OCI-LY7 (cell line): ENCODE measurements around the gene CARD8. TPM values are rescaled to one million over a fixed set of nuclear protein-coding genes. Genes with fewer than 3 reads are reported as not detected.

Experiments
- BruUV-seq: library from RNA; stranded (reverse); fragments of 400-500 nt; replicated peaks from 2 replicates; lab custom pipeline; 2021; lab: Mats Ljungman, UMichigan
- CTCF ChIA-PET: fragments of 300-600 bp; sonication (Branson Sonifier 250); formaldehyde crosslinking; loops from one replicate; lab custom pipeline; 2022; ENCODE audit warnings: antibody characterized with exemption; ENCODE audit not compliant: unreplicated experiment; lab: Charles Lee
- POLR2A ChIA-PET: fragments of 300-600 bp; sonication (Branson Sonifier 250); formaldehyde crosslinking; loops from one replicate; lab custom pipeline; 2022; ENCODE audit warnings: antibody characterized with exemption; lab: Charles Lee
- DNase-seq: peaks from one replicate; pipeline ENCODE4 v3.0.0-alpha.2; 2015; ENCODE audit warnings: low spot score
- H2AFZ ChIP-seq: fragments of 200-600 bp; sonication (generic), shearing (Covaris generic); 2 replicates; pipeline ENCODE4 v1.6.1; 2014; ENCODE audit warnings: mild to moderate bottlenecking, antibody characterized with exemption, low read length, moderate library complexity
- H3K27ac ChIP-seq: fragments of 200-600 bp; sonication (generic); 2 replicates; pipeline ENCODE4 v1.5.1; 2014; ENCODE audit warnings: mixed run types, low read depth, mild to moderate bottlenecking, moderate library complexity, low read length, inconsistent platforms; ENCODE audit not compliant: poor library complexity, severe bottlenecking
- H3K36me3 ChIP-seq: fragments of 200-600 bp; sonication (generic); 2 replicates; pipeline ENCODE4 v1.6.1; 2014; ENCODE audit warnings: mild to moderate bottlenecking, antibody characterized with exemption, low read length, moderate library complexity, mixed read lengths; ENCODE audit not compliant: insufficient read depth
- H3K4me1 ChIP-seq: fragments of 200-600 bp; sonication (generic); 2 replicates; pipeline ENCODE4 v1.5.1; 2014; ENCODE audit warnings: mild to moderate bottlenecking, low read length; ENCODE audit not compliant: insufficient read depth, poor library complexity, severe bottlenecking
- H3K4me2 ChIP-seq: fragments of 200-600 bp; sonication (generic); 2 replicates; pipeline ENCODE4 v1.6.1; 2014; ENCODE audit warnings: mild to moderate bottlenecking, low read length
- H3K4me3 ChIP-seq: fragments of 200-600 bp; sonication (generic); 2 replicates; pipeline ENCODE4 v1.5.1; 2014; ENCODE audit warnings: mild to moderate bottlenecking, low read depth, low read length; ENCODE audit not compliant: poor library complexity, severe bottlenecking
- H3K79me2 ChIP-seq: fragments of 200-600 bp; sonication (generic); 2 replicates; pipeline ENCODE4 v1.6.1; 2016; ENCODE audit warnings: low read depth, mild to moderate bottlenecking, low read length, moderate library complexity, mixed read lengths; ENCODE audit not compliant: insufficient read depth
- H3K9me2 ChIP-seq: fragments of 200-600 bp; sonication (generic); 2 replicates; pipeline ENCODE4 v1.6.1; 2016; ENCODE audit warnings: mild to moderate bottlenecking, low read length, mixed read lengths; ENCODE audit not compliant: insufficient read depth
- H3K9me3 ChIP-seq: fragments of 200-600 bp; sonication (generic); 2 replicates; pipeline ENCODE4 v1.6.1; 2014; ENCODE audit warnings: mild to moderate bottlenecking, mixed run types, low read length, mixed read lengths
- H4K20me1 ChIP-seq: fragments of 200-600 bp; sonication (generic); 2 replicates; pipeline ENCODE4 v1.6.1; 2014; ENCODE audit warnings: mild to moderate bottlenecking, antibody characterized with exemption, low read length, moderate library complexity, mixed read lengths; ENCODE audit not compliant: insufficient read depth
- EZH2phosphoT487 ChIP-seq: fragments of 200-600 bp; sonication (generic); IDR thresholded peaks from 2 replicates; pipeline ENCODE4 v1.6.1; 2018; ENCODE audit warnings: low read depth, borderline replicate concordance, mild to moderate bottlenecking, mixed run types, antibody characterized with exemption, low read length, moderate library complexity, mixed read lengths
- intact Hi-C: fragments of 100-400 bp; cut with micrococcal nuclease; formaldehyde crosslinking; loops from one replicate; pipeline ENCODE4 v1.10.0; 2022; ENCODE audit not compliant: unreplicated experiment
- total RNA-seq, 2 experiments: library from RNA; depleted of rRNA in 1 of 2; stranded (reverse); fragments of >200 nt in 1 of 2; shearing (Covaris generic) in 1 of 2; gene quantifications; 2 replicates each; pipeline ENCODE4 v1.2.3, GENCODE V29; 2014 to 2022
- TF ChIP-seq, protein P1 (sequence below): fragments of 200-600 bp; sonication (generic); conservative IDR thresholded peaks from 2 replicates; pipeline ENCODE4 v1.5.1; 2014; ENCODE audit warnings: mild to moderate bottlenecking, antibody characterized with exemption, low read length, moderate library complexity, mixed read lengths

CARD8 gene
- total RNA-seq, 2 experiments from 2014 or later = 51.0 to 56.1 TPM

DNA sequence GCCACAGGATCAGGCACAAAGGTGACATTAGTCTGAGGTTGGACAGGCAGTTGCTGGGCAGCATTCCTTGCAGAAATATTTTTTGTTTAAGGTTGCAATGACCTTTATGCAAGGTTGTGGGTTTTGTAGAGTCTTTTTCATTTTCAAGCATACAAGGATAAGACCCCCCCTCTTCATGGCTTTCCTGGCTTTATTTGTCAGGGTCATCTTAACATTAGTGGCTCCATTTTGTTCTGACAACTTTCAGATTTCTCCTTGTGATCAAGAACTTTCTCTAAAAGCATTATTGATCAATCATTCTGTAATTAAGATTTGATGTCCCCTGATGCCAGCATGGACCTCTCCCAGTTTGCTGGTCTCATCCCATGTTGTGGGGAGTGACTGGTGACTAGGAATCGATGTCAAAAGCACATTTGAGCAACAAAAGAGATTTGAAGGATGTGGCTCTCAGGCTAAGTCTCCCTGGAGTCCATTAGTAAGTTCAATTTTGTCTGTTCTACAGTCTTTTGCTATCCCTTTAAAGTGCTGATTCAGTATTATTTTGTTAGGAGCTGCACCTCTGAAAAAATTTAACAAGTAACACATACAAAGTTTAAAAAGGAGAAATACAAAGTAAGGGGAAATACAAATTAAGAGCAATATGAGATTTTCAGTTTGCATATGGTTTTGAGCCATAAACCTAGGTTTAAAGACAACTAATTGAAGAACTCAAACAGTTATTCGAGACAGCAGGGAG, 5.3 kb downstream of the CARD8 start:
- DNase-seq = no peak
- Histone ChIP-seq H3K9me2 (no peaks in the 10 kb centered on the region), H3K4me3 (peak overlapping the region; percentile 69), H3K4me1 (peaks cover 68% of the 10 kb centered on the region), H3K4me2 (peak overlapping the region; percentile 89), H3K79me2 (peaks cover 79% of the 10 kb centered on the region), H3K27ac (peak overlapping the region; percentile 92), H2AFZ (peak overlapping the region; percentile 94; the same call in 1 of the 2 replicates), H3K9me3 (no peaks in the 10 kb centered on the region), H3K36me3 (peaks cover 35% of the 10 kb centered on the region), H4K20me1 (no peaks in the 10 kb centered on the region)
- TF ChIP-seq EZH2phosphoT487 = no peak
- TF ChIP-seq, protein P1, sequence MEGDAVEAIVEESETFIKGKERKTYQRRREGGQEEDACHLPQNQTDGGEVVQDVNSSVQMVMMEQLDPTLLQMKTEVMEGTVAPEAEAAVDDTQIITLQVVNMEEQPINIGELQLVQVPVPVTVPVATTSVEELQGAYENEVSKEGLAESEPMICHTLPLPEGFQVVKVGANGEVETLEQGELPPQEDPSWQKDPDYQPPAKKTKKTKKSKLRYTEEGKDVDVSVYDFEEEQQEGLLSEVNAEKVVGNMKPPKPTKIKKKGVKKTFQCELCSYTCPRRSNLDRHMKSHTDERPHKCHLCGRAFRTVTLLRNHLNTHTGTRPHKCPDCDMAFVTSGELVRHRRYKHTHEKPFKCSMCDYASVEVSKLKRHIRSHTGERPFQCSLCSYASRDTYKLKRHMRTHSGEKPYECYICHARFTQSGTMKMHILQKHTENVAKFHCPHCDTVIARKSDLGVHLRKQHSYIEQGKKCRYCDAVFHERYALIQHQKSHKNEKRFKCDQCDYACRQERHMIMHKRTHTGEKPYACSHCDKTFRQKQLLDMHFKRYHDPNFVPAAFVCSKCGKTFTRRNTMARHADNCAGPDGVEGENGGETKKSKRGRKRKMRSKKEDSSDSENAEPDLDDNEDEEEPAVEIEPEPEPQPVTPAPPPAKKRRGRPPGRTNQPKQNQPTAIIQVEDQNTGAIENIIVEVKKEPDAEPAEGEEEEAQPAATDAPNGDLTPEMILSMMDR = no peak
- no TSS peak for BruUV-seq
- CTCF ChIA-PET = no interaction called here
- POLR2A ChIA-PET = interaction anchor here (1.0 to 1.5 kb wide), 3 partner anchors 9 to 47 kb away, joined by 3 to 9 read pairs (median 5); no protein-coding TSS in a partner anchor
- intact Hi-C loops = no loop called here

DNA sequence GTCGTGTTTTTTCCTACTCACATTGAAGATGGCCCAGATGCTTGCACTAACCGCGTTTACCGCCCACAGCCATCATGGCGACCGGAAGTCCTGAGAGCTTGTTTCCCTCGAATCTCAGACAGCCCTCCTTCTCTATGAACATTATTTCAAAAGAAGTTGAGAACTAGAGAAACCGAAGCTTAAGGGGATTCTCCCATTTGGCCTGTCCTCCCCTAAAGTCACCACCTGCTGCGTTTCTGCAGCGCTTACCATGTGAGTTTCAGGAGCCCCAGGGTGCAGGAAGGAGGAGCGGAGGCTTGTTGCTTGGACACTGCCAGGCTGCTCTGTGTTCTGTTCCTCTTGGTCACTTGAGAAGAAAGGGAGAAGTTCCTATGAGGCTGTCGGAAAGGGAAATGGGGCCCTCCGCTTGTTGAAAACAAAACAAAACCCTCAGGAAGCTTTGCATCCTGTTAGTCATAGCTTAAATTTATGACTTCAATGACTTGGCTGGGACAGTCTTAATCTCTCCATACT, 6.2 kb downstream of the CARD8 start:
- no peak for TF ChIP-seq EZH2phosphoT487
- TF ChIP-seq, protein P1 = no peak
- Histone ChIP-seq H3K4me3 (peak overlapping the region; percentile 69), H3K9me3 (no peaks in the 10 kb centered on the region), H4K20me1 (no peaks in the 10 kb centered on the region), H3K4me1 (peaks cover 71% of the 10 kb centered on the region), H2AFZ (peak overlapping the region; percentile 94), H3K9me2 (no peaks in the 10 kb centered on the region), H3K27ac (peak overlapping the region; percentile 92), H3K79me2 (peaks cover 81% of the 10 kb centered on the region), H3K4me2 (peak overlapping the region; percentile 89), H3K36me3 (peaks cover 44% of the 10 kb centered on the region)
- DNase-seq = peak; percentile 80
- POLR2A ChIA-PET = interaction anchor here (0.6 to 1.5 kb wide), 4 partner anchors 10 to 369 kb away, joined by 3 to 9 read pairs (median 4); partner anchors contain the start of gene RPL18
- TSS peak; percentile 60 for BruUV-seq
- CTCF ChIA-PET = interaction anchor here (0.6 to 0.7 kb wide), 2 partner anchors 8 to 483 kb away, joined by 4 read pairs; no protein-coding TSS in a partner anchor
- intact Hi-C loops = no loop called here
